Mesothelial cell of epicardium (in vitro differentiated cells): Measurements from ENCODE around the gene KDM5B. TPM values are rescaled to one million over a fixed set of nuclear protein-coding genes. Genes with fewer than 3 reads are reported as not detected.

ENCODE experiments used
- DNase-seq, 2 experiments: peaks; one replicate each; pipeline ENCODE4 v3.0.0; 2021; ENCODE audit warnings: low spot score in 2 of 2; ENCODE audit not compliant: unreplicated experiment in 2 of 2
- H3K27ac Mint-ChIP-seq: 2 replicates; pipeline ENCODE4 v1.8.0; 2021; ENCODE audit warnings: mixed read lengths
- H3K27me3 Mint-ChIP-seq: 2 replicates; pipeline ENCODE4 v1.8.0; 2021; ENCODE audit warnings: low read depth, mixed read lengths
- H3K36me3 Mint-ChIP-seq: 2 replicates; pipeline ENCODE4 v1.8.0; 2021; ENCODE audit warnings: mixed read lengths
- H3K4me1 Mint-ChIP-seq: 2 replicates; pipeline ENCODE4 v1.8.0; 2021; ENCODE audit warnings: mixed read lengths
- H3K4me3 Mint-ChIP-seq: 2 replicates; pipeline ENCODE4 v1.8.0; 2021; ENCODE audit warnings: mild to moderate bottlenecking, moderate library complexity, mixed read lengths
- H3K9me3 Mint-ChIP-seq: 2 replicates; pipeline ENCODE4 v1.8.0; 2021; ENCODE audit warnings: mixed read lengths
- total RNA-seq: library from RNA; stranded (reverse); gene quantifications from 3 replicates; pipeline ENCODE4 v1.2.1, GENCODE V29; 2021
- TF ChIP-seq, protein P1 (sequence below): fragments of 200-600 bp; sonication (generic); IDR thresholded peaks from one replicate; pipeline ENCODE4 v1.5.0; 2021; ENCODE audit warnings: antibody characterized with exemption; ENCODE audit not compliant: unreplicated experiment

The KDM5B gene
- total RNA-seq, 1 donor from 2014 or later = 265 TPM

DNA sequence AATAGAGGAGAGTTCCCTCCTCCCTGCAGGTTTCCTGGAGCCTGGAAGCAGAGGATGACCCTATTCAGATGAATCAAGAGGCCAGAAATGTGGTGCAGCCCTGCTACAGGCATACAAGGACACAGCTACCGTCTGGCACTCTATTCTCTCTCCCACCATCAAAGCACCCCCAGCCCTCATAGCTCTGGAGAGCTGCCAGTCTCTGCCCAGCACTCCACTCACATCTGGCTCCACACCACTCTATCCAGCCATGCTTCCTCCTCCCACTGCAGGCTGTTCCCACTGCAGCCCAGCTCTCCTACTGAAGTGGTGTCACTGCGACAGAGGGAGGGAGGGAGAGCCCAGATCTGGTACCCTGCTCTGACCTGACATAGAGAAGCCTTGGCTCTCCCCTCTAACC, 116.4 kb downstream of the KDM5B start:
- Mint-ChIP-seq H3K4me3 (no peak overlapping the region), H3K4me1 (no peaks in the 10 kb centered on the region), H3K27me3 (peaks cover 72% of the 10 kb centered on the region), H3K36me3 (no peaks in the 10 kb centered on the region), H3K27ac (no peak overlapping the region), H3K9me3 (no peaks in the 10 kb centered on the region)
- TF ChIP-seq, protein P1, sequence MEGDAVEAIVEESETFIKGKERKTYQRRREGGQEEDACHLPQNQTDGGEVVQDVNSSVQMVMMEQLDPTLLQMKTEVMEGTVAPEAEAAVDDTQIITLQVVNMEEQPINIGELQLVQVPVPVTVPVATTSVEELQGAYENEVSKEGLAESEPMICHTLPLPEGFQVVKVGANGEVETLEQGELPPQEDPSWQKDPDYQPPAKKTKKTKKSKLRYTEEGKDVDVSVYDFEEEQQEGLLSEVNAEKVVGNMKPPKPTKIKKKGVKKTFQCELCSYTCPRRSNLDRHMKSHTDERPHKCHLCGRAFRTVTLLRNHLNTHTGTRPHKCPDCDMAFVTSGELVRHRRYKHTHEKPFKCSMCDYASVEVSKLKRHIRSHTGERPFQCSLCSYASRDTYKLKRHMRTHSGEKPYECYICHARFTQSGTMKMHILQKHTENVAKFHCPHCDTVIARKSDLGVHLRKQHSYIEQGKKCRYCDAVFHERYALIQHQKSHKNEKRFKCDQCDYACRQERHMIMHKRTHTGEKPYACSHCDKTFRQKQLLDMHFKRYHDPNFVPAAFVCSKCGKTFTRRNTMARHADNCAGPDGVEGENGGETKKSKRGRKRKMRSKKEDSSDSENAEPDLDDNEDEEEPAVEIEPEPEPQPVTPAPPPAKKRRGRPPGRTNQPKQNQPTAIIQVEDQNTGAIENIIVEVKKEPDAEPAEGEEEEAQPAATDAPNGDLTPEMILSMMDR = no peak
- DNase-seq = no peak

DNA sequence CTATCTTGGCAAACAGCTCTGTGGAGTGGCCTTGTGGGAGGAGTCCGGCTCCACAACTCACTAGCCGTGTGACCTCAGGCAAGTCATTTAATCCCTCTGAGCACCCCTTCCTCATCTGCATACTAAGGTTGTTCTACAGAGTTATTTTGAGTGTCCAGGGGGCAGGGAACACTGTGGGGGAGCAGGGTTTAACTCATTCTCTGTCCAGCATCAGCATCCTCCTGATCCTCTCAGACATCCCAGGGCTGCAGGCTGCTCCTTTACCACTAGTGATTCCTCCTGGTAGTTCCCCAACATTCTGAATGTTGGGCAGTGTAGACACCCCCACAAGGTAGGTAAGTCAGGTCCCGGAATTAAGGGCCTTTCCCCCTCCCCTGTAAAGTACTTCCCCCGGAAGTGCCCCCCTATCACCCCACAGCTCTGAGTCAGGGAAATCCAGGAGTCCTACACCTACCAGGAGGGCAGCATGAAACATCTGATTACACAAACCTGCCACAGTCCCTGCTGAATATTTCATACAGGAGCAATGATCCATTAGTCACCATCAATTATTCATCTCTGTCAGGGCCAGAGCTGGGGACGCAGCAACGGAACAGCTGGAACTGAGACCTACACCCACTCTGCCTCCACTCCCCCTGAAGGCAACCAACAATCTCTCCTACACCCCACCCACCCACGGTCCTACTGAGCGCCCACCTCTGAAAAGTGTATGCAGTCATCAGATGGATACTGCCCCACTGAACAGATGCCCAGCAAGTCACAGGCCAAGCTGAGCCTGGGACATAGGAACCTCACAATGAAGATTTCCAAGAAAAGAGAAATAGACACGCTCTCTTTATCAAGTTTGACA, 118.5 kb downstream of the KDM5B start:
- no peak overlapping the region for H3K27ac Mint-ChIP-seq
- TF ChIP-seq, protein P1 = no peak
- no peaks in the 10 kb centered on the region for H3K36me3 Mint-ChIP-seq
- no peaks in the 10 kb centered on the region for H3K4me1 Mint-ChIP-seq
- H3K4me3 Mint-ChIP-seq = no peak overlapping the region
- no peaks in the 10 kb centered on the region for H3K9me3 Mint-ChIP-seq
- peaks cover 70% of the 10 kb centered on the region for H3K27me3 Mint-ChIP-seq
- DNase-seq = no peak

DNA sequence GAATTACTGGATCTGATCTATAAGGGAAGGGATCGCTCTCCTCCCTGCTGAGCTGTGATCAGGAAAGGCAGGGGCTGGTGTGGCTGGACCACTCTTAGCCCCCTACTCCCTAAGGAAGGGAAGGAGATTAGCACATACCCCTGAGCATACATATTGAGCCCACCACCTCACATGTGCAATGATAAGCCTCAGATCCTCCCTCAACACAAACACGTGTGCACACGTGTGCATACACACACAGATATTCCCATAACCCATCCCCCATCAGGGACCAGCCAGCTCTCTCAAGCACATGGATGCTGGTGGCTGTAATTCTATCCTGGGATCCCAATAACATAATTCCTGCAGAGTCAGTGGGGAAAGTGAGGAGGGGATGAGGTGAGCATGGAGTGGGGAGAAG, 119.1 kb downstream of the KDM5B start:
- Mint-ChIP-seq H3K4me3 (no peak overlapping the region), H3K9me3 (no peaks in the 10 kb centered on the region), H3K27me3 (peaks cover 70% of the 10 kb centered on the region), H3K36me3 (no peaks in the 10 kb centered on the region), H3K27ac (no peak overlapping the region), H3K4me1 (no peaks in the 10 kb centered on the region)
- TF ChIP-seq, protein P1 = no peak
- no peak for DNase-seq

DNA sequence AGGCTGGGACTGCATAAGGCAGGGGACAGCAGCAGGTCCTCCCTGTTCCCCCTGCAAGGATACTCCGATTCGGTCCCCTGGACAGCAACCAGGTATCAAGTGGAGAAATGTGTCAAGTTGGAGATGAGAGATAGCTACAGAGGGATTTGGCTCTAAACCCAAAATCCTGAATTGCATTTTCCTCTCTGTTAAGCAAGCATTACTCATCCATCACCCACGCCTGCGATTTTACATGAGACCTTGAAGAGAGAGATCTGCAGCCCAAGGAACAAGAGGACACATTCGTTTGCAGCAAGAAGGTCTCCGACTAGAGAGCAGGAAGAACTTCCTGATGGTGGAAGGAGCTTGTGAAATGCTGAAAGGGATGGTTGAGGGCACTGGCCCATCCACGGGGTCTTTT, 119.8 kb downstream of the KDM5B start:
- Mint-ChIP-seq H3K4me1 (no peaks in the 10 kb centered on the region), H3K27me3 (peaks cover 71% of the 10 kb centered on the region), H3K4me3 (no peak overlapping the region)

DNA sequence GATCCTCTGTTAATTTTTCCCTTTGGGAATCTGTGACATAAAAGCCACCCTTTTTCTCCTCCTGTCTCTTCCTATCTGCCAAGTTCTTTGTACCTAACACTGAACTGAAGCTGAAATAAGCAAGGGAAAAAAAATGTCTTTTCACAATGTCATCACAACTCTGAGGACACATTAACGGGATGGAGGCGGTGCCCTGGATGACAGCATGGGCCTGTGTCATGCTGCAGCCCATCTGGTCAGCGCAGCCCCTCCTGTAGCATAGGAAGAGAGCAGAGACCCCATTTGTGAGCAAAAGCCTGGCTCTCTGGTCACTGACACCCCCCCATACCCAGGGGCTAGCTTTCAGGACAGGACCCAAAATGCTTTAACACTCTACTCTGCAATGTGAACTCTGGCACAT, 120.4 kb downstream of the KDM5B start:
- Mint-ChIP-seq H3K9me3 (no peaks in the 10 kb centered on the region), H3K27me3 (peaks cover 72% of the 10 kb centered on the region), H3K4me3 (no peak overlapping the region), H3K4me1 (no peaks in the 10 kb centered on the region), H3K27ac (no peak overlapping the region), H3K36me3 (no peaks in the 10 kb centered on the region)
- DNase-seq = no peak
- TF ChIP-seq, protein P1 = no peak

More for the DNA sequence above, 119.8 kb downstream of the KDM5B start:
- Mint-ChIP-seq H3K27ac (no peak overlapping the region), H3K9me3 (no peaks in the 10 kb centered on the region), H3K36me3 (no peaks in the 10 kb centered on the region)
- DNase-seq = no peak
- TF ChIP-seq, protein P1 = no peak
